Superior temporal gyrus (tissue), 1 donor: ENCODE data around the gene RHD.
A peak's percentile ranks its signal among the peaks of the same experiment; 100 is the strongest.
"Not testable (repeated sequence)": the region's sequence is repeated elsewhere in the genome, so short reads cannot be mapped to it uniquely, and the experiment has no call there.

ENCODE experiments used
- DNase-seq: peaks from one replicate; pipeline ENCODE4 v3.0.0-alpha.2; 2016; ENCODE audit errors: extremely low spot score

Gene RHD

DNA sequence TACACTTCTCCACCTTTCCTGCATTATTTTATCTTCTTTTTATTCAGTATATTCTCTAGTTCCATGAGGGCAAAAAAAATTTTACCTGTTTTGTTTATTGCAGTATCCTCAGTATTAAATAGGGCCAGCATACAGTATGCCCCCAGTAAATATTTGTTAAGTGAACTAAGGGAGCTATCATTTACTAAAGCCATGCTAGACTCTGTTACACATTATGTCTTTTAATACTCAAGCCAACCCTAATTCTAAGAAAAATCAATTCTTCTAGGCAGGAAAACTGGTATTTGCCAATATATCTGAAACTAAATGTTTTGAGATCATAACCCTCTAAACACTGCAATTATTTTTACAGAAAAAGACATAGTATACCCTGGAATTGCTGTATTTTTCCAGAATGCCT lies 84.1 kb downstream of the RHD start:
- peak; percentile 8 for DNase-seq

DNA sequence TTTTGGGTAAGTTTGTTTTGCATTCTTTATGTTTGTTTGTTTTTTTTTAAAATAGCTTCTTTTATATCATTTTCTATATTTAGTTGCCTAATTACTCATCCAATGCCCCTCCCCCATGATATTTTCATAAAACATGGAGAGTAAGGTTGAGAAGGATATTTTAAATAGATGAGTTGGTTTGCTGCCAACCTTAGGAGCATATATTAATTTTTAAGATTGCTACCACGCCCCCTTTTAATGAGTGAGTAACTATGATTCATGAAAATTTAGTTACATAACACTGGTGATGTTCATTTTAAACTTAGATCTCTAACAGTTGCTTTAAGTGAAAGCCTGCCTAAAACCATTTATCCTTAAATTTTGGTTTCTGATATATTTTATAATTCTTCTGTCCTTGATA lies 84.5 kb downstream of the RHD start:
- peak; percentile 12 for DNase-seq

- no peak for DNase-seq
Measured at GRCh38 chr1:25360596-25361581, 88.6 kb downstream of the RHD start.

- DNase-seq: no peak
Measured at GRCh38 chr1:25361901-25362300, 89.6 kb downstream of the RHD start.

DNA sequence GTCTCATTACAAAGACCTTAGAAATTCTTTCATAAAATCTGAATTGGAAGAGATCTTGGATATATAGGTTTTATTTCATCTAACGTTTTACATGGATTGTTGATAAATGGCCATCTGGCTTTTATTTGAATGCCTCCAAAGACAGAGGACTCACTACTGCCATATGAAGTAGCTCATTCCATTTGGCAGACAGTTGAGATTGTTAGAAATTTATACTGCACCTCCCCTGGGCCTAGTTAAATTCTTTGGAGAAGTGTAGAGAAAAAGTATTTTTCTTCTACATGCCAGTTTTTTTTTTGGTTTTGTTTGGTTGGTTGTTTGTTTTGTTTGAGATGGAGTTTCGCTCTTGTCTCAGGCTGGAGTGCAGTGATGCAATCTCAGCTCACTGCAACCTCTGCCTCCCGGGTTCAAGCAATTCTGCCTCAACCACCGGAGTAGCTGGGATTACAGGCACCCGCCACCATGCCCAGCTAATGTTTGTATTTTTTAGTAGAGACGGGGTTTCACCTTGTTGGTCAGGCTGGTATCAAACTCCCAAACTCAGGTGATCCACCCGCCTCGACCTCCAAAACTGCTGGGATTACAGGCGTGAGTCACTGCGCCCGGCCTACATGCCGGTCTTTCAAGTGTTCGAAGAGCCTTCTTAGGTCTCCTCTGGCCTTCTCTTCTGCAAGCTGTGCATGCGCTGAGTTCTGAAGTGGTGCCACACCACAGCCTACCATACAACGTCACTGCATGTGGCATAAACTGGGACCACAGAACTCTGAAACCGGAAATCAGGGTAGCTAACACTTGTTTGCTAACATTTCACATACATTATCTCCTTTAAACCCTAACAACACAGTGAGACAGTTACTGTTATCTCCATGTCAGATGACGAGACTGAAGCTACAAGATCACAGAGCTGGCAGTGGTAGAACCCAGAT lies 90.6 kb downstream of the RHD start:
- not testable (repeated sequence) for DNase-seq

GRCh38 chr1:25369241-25369640 lies 96.9 kb downstream of the RHD start:
- DNase-seq: no peak

DNA sequence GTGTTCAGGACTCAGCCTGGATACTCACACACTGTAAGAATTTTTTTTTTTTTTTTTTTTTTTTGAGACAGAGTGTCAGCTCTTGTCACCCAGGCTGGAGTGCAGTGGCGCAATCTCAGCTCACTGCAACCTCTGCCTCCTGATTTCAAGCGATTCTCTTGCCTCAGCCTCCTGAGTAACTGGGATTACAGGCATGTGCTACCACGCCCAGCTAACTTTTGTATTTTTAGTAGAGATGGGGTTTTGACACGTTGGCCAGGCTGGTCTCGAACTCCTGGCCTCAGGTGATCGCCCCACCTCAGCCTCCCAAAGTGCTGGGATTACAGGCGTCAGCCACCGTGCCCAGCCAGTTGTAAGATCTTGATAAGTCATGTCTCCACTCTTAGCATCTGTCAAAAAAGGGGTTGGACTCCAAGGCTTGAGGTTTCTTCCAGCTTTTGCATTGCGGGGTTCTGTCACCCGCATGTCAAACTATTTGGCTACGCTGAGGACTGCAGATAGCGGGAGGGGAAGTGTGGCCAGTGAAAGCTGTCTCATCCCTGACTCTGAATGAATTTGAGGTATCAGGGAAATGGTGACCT lies 97.5 kb downstream of the RHD start:
- not testable (repeated sequence) for DNase-seq

- DNase-seq: not testable (repeated sequence)
Measured at GRCh38 chr1:25371757-25372156, 99.4 kb downstream of the RHD start.

- not testable (repeated sequence) for DNase-seq
Measured at GRCh38 chr1:25378367-25378766, 106.1 kb downstream of the RHD start.
